ENCODE data around the gene PPARA.
"Not testable (repeated sequence)": the region's sequence is repeated elsewhere in the genome, so short reads cannot be mapped to it uniquely, and the experiment has no call there.

The PPARA gene

DNA sequence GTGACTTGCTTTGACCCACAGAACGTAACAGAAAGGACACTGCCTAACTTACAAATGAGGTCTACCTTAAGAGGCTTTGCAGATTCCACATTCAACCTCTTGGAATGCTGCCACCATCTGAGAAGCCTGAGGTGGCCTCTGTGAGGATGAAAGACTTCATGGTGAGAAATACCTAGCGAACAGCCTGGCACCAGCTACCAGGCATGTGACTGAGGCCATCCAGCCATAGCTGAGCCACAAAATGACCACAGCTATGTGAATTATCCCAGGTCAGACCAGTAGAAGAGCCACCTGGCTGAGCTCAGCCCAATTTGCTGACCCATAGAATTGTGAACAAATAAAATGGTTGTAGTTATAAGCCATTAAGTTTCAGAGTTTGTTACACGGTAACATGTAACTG is 37.5 kb downstream of the PPARA start:
- no peak for DNase-seq
- in situ Hi-C loops (cut with MboI; ENCODE audit: low pct_unique_long_range_greater_than_20kb, low sequenced_read_pairs), result no loop called here

DNA sequence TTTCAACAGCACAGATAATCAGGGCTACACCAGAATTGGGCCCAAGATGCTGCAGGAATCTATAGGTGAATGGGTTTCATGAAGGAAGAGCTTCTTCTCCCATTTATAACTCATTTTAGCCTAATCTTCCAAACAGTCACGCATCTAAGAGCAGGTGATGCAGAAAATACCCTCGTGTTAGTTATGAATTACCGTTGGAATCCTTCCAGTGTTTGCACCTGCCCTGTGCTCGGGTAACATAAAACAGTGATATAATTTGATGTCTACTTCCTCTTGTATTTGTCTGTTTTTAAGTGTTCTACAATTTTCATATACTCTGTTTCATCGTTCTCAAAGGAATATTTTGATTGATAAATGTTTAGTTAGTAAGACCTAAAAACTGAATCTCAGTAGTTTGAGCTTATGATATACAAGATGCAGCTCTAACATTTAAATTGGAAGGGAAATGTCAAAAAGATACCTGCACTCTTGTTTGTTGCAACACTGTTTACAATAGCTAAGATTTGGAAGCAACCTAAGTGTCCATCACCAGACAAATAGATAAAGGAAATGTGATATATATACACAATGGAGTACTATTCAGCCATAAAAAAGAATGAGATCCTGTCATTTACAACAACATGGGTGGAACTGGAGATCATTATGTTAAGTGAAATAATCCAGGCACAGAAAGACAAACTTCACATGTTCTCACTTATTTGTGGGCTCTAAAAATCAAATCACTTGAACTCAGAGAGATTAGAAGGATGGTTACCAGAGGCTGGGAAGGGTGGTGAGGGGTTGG is 42.1 kb downstream of the PPARA start:
- DNase-seq, result no peak
- in situ Hi-C loops (cut with MboI; ENCODE audit: low pct_unique_long_range_greater_than_20kb, low sequenced_read_pairs), result no loop called here

DNA sequence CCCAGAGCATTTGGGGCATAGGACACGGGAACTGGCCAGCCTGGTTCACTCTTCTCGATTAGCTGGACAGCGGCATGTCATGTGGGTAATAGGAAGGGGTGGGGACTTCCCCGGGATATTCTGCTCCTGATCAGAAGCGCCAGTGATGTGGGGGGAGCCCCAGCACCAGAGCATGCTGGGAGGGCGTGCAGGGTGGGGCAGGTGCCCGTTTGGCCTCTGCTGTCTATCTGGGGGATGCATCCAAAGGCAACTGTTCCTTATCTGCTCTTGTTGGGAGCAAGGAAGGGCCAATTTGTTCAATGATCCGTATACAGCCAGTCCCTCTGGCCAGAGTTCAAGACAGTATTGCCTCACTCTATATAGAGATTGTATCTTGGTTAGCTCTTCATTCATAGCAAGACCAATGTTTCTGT is 43.6 kb downstream of the PPARA start:
- DNase-seq, result no peak
- in situ Hi-C loops (cut with MboI; ENCODE audit: low pct_unique_long_range_greater_than_20kb, low sequenced_read_pairs), result no loop called here

DNA sequence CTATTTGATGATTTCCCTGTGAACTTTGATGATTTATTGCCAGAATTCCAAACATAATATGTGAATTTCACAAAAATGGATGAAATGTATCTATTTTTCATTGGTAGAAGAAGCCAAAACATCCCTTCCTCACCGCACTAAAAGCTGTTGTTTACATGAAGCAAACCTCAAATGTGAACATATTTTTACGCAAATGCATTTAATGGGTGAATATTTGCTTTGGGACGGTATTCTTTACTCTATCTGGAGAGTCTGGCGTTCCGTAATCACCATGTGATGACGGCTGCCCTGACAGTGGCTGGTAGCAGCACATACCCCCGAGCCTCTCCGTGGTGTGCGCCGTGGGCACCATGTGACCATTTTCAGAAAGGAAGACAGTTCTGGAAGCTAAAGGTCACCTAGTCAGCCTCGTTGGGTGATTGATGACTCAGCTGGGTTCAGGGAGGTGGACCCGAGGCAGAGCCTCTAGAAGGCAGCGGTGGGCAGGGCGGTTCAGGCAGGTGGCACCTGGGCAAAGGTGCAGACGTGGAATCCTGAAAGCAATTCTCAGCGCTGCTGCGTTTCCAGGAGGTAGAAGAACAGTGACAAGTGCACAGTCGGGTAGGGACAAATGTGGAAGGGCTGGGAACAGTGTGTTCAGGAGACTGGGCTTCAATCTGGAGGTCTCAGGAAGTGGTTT is 45.3 kb downstream of the PPARA start:
- DNase-seq, result no peak
- in situ Hi-C loops (cut with MboI; ENCODE audit: low pct_unique_long_range_greater_than_20kb, low sequenced_read_pairs), result no loop called here

- in situ Hi-C loops (cut with MboI; ENCODE audit: low pct_unique_long_range_greater_than_20kb, low sequenced_read_pairs), result no loop called here
- DNase-seq, result no peak
Measured at GRCh38 chr22:46196278-46196677, 46.0 kb downstream of the PPARA start.

DNA sequence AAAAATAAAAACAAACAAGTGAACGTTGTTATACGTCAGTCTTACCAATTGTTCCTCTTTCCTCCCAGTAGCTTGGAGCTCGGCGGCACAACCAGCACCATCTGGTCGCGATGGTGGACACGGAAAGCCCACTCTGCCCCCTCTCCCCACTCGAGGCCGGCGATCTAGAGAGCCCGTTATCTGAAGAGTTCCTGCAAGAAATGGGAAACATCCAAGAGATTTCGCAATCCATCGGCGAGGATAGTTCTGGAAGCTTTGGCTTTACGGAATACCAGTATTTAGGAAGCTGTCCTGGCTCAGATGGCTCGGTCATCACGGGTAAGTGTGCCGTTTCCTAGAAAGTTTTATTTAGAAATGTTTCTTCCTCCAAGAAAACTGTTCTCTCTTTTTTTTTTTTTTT is 47.9 kb downstream of the PPARA start:
- in situ Hi-C loops (cut with MboI; ENCODE audit: low pct_unique_long_range_greater_than_20kb, low sequenced_read_pairs), result no loop called here
- no peak for DNase-seq

DNA sequence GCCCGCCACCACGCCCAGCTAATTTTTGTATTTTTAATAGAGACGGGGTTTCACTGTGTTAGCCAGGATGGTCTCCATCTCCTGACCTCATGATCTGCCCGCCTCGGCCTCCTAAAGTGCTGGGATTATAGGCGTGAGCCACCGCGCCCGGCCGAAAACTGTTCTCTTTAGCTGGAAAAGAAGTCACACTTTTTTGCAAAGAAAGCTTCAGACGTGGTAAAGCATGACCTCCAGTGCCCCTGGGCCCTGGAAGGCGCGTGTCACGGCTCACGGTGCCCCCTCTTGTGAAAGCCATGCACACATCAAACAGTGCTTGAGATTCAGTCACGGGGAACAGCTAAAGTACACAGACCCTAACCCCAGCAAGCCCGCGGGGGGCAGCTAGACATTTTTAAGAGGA is 48.5 kb downstream of the PPARA start:
- in situ Hi-C loops (cut with MboI; ENCODE audit: low pct_unique_long_range_greater_than_20kb, low sequenced_read_pairs); DNase-seq: not testable (repeated sequence)

DNA sequence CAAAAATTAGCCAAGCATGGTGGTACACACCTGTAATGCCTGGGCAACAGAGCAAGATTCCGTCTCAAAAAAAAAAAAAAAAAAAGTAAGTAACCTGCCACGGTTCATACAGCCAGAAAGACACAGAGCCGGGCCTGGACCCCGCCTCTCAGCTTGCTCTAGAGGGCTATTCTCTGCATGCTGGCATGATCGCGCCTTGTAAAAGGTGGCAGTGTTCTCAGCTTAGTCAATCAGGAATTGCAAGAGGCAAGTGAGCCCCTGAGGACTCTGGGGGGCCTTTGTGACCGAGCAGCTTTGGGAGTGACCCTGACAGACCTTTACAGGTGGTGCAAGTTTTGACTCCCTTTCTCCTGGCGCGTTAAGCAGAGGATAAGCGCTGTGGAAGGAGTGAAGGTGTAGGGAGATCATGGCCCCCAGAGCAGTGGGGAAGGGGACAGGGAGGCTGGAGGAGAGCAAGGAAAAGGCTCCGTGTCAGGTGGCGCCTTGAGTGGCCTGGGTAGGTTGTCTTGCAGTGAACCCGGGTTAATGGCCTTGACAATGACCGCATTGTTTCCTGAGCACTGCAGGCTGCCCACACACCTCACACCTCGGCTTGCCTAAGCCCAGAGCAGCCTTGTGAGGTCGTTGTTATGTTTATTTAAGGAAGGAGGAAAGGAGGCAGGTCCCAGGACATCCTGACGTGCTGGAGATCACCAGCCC is 50.9 kb downstream of the PPARA start:
- DNase-seq, result no peak
- in situ Hi-C loops (cut with MboI; ENCODE audit: low pct_unique_long_range_greater_than_20kb, low sequenced_read_pairs), result no loop called here

DNA sequence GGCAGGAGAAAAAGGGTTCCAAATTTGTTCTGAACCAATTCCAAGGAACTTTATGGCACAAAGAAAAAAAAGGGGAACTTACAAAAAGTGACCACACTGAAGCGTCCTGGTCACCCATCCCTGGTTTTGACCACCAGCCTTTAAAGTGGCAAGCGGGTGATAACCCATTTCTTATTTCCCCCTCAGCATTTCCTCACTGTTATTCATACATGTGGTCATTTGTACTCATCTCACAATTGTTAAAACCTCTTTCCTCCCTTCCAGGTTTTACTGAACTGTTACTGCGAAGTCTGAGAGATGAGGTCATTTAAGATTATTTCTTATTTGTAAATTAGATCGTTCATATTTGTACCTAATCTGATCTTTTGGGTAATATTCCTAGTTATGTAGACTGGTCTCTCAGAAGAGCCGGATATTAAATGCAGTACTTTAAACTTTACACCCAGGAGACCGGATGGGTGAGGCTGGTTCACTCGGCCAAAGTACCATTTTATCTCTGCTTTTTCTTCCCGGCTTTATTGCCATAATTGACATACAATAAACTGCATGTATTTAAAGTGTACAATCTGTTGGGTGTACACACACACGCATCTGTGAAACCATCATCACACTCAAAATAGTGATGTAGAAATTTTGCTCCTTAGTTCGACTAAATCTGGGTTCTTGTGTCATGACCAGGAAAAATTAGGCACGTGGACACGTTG is 52.7 kb downstream of the PPARA start:
- in situ Hi-C loops (cut with MboI; ENCODE audit: low pct_unique_long_range_greater_than_20kb, low sequenced_read_pairs), result no loop called here
- DNase-seq, result no peak

- DNase-seq, result no peak
- in situ Hi-C loops (cut with MboI; ENCODE audit: low pct_unique_long_range_greater_than_20kb, low sequenced_read_pairs), result no loop called here
Measured at GRCh38 chr22:46203601-46203980, 53.3 kb downstream of the PPARA start.

GRCh38 chr22:46209262-46209661 is 58.9 kb downstream of the PPARA start:
- DNase-seq, result no peak
- in situ Hi-C loops (cut with MboI; ENCODE audit: low pct_unique_long_range_greater_than_20kb, low sequenced_read_pairs), result no loop called here

DNA sequence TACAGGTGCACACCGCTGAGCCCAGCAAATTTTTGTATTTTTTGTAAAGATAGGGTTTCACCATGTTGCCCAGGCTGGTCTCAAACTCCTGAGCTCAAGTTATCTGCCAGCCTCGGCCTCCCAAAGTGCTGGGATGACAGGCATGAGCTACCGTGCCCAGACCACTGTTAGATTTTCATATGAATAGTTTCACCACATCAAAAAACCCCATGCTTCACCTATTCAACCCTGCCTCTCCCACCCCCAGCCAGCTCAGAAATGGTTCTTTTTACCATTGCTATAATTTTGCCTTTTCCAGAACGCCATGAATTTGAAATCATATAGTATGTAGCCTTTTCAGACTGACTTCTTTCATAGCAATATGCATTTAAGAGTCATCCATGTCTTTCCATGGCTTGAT is 61.9 kb downstream of the PPARA start:
- in situ Hi-C loops (cut with MboI; ENCODE audit: low pct_unique_long_range_greater_than_20kb, low sequenced_read_pairs), result no loop called here
- no peak for DNase-seq

DNA sequence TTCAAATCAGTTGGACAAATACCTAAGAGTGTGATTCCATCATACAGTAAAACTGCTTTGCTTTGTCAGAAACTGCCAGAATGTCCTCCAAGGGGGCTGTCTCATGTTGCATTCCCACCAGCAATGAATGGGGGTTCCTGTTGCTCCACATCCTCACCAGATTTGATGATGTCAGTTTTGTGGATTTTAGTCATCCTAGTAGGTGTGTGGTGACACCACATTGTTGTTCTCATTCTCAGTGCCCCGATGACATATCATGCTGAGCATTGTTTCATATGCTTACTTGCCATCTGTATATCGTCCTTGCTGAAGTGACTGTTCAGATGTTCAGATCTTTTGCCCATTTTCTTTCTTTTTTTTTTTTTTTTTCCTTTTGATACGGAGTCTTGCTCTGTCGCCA is 62.7 kb downstream of the PPARA start:
- no peak for DNase-seq
- in situ Hi-C loops (cut with MboI; ENCODE audit: low pct_unique_long_range_greater_than_20kb, low sequenced_read_pairs), result no loop called here

DNA sequence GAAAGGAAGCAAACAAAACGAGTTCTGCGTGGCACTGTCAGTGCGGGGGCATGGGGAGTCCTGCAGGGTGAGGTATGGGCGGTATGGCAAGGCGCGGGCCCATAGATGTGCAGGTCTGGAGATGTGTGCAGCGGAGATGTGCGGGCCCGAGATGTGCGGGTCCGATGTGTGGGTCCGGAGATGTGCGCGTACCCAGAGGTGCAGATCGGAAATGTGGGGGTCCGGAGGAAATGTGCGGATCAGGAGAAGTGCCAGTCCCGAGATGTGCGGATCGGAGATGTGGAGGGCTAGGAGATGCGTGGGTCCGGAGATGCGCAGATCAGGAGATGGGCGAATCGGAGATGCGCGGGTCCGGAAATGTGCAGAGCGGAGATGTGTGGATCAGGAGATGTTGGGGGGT is 63.8 kb downstream of the PPARA start:
- DNase-seq, result no peak
- in situ Hi-C loops (cut with MboI; ENCODE audit: low pct_unique_long_range_greater_than_20kb, low sequenced_read_pairs), result no loop called here

DNA sequence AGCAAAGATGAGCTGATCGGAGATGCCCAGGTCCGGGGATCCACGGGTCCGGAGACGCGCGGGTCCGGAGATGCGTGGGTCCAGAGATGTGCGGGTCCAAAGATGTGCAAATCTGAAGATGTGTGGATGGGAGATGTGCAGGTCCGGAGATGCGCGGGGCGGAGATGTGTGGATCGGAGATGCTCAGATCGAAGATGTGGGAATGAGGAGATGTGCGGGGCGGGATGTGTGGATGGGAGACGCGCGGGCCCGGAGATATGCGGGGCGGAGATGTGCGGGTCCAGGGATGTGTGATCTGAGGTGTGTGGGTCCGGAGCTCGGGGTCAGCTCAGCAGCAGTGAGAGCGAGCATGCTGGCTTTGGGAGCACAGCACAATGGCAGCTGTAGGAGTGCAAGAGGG is 64.3 kb downstream of the PPARA start:
- in situ Hi-C loops (cut with MboI; ENCODE audit: low pct_unique_long_range_greater_than_20kb, low sequenced_read_pairs), result no loop called here

GRCh38 chr22:46219636-46220035 is 69.3 kb downstream of the PPARA start:
- no peak for DNase-seq
- in situ Hi-C loops (cut with MboI; ENCODE audit: low pct_unique_long_range_greater_than_20kb, low sequenced_read_pairs), result no loop called here

More for the DNA sequence above, 64.3 kb downstream of the PPARA start:
- no peak for DNase-seq

GRCh38 chr22:46220921-46221320 is 70.6 kb downstream of the PPARA start:
- DNase-seq, result no peak
- in situ Hi-C loops (cut with MboI; ENCODE audit: low pct_unique_long_range_greater_than_20kb, low sequenced_read_pairs), result no loop called here

DNA sequence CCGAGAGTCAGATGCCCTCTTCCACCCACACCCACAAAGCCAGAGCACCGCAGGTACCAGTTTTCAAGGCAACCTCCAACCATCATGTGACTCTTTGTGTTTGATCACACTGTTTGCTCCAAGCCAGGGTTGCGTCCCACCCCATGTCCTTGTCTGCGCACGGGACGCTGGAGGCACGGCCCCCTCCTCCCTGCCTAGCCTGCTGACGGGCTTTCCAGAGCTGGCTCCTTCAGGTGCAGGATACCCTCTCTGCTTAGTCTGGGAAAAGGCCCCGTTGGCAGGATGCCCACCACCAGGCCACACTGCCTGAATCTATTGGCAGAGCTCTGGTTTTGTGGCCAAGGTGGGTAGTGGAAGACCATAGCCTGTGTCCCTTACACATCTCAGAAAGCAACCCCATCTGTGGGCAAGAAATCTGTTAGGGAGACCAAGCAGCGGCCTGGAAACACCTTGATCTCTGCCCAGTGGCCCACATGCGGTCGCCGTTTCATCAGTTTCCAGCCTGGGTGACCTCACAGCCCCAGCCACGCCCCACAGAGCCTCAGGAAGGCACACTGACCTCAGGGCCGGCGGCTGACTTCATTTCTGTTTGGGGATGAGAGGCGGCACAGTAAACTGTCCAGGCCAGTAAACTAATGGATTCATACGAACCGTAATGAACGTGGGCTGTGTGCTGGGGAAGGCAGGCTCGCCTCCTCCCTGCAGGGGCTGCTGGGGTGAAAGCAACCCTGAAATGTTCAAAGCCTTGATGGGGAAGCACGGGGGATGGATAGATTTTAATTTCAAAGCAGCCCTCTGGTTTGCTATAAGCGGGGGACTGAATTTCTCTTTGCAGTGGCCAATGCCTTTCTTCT is 73.9 kb downstream of the PPARA start:
- no peak for DNase-seq
- in situ Hi-C loops (cut with MboI; ENCODE audit: low pct_unique_long_range_greater_than_20kb, low sequenced_read_pairs), result no loop called here

DNA sequence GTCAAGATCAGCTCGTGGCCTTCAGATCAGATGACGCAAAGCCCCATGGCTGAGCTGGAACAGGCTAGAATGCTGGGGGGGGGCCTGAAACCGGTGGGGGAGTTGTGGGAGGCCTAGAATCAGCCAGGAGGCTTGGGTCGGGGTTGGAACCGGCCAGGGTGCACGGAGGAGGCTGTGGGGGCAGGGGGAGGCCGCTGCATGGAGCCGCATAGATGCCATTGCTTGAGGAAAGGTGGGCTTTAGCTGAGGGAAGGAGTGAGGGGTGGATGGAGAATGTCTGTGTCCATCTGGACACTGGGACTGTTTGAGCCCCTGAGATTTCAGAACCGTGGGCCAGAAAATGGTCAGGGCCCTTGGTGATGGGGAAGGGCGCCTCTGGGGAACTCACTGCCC is 74.6 kb downstream of the PPARA start:
- in situ Hi-C loops (cut with MboI; ENCODE audit: low pct_unique_long_range_greater_than_20kb, low sequenced_read_pairs), result no loop called here
- no peak for DNase-seq
